ENCODE data around the gene CCDC122.
"Not testable (repeated sequence)": the region's sequence is repeated elsewhere in the genome, so short reads cannot be mapped to it uniquely, and the experiment has no call there.

The CCDC122 gene

GRCh38 chr13:43876366-43876765, 3.2 kb downstream of the CCDC122 start:
- DNase-seq: no peak

GRCh38 chr13:43874504-43875092, 4.9 kb downstream of the CCDC122 start:
- peak; percentile 21 for DNase-seq

GRCh38 chr13:43872181-43872580, 7.4 kb downstream of the CCDC122 start:
- no peak for DNase-seq

GRCh38 chr13:43865892-43866291, 13.6 kb downstream of the CCDC122 start:
- DNase-seq: no peak

DNA sequence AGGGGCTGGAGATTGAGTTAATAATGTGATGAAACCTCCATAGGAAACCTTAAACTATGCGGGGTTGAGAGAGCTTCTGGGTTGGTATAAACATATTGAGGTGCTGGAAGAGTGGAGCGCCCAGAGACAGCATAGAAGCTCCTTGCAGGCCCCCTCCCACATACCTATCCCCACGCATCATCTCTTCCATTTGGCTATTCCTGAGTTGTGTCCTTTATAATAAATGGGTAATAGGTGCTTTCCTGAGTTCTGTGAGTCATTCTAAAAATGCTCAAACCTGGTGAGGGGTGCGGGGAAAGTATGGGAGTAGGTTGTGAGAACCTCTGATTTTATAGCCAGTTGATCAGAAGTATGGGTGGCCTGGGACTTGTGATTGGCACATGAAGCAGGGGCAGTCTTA, 14.6 kb downstream of the CCDC122 start:
- DNase-seq: no peak

GRCh38 chr13:43861863-43862262, 17.7 kb downstream of the CCDC122 start:
- no peak for DNase-seq

DNA sequence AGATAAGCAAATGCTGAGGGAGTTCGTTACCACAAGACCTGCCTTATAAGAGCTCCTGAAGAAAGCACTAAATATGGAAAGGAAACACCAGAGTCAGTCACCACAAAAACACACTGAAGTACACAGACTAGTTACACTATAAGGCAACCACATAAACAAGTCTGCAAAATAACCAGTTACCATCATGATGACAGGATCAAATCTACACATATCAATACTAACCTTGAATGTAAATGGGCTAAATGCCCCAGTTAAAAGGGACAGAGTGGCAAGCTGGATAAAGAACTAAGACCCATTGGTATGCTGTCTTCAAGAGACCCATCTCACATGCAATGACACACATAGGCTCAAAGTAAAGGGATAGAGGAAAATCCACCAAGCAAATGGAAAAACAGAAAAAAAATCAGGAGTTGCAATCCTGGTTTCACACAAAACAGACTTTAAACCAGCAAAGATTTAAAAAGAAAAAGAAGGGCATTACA, 26.6 kb downstream of the CCDC122 start:
- no peak for DNase-seq

DNA sequence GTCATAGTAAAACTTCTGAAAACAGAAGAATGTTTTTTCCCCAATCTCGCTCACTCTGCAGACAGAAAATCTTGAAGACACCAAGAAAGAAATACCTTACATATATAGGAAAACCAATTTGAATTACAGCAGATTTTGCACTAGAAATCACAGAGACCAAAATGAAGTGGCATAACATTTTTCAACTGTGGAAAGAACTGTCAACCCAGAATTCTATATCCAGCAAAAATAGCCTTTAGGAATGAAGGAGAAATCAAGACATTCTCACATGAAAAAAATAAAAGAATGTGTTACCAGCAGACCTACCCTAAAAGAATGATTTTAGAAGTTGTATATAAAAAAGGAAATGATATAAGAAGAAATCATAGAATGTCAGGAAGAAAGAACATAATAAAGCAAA, 28.7 kb downstream of the CCDC122 start:
- DNase-seq: no peak

DNA sequence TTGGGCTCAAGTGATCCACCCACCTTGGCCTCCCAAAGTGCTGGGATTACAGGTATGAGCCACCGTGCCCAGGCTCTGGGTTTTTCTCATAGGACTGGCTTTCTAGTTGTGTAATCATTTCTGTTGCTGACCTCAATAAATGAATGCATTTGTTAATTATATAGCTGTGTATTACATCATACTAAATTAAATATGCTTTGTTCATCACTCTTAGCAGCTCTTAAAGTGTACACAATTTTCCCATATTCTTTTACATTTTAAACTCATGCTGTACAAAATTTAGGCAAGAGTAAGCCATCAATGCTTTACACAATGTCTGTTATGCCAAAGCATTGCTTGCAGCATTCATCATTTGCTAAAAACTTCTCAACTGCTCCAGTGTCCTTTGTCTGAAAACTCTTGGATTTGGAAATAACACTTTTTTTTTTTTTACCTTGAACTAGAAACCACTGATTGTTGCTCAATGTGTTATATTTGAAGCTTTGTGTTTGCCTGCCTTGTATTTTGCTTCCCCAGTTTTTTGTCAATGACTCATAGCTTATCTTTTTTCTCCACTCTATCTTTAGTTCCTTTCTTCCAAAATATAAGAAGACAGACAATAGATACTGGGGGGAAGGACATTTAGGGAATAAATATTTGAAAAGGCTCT, 31.4 kb downstream of the CCDC122 start:
- DNase-seq: no peak

- DNase-seq: no peak
Observed at GRCh38 chr13:43846496-43847158, 32.9 kb downstream of the CCDC122 start.

DNA sequence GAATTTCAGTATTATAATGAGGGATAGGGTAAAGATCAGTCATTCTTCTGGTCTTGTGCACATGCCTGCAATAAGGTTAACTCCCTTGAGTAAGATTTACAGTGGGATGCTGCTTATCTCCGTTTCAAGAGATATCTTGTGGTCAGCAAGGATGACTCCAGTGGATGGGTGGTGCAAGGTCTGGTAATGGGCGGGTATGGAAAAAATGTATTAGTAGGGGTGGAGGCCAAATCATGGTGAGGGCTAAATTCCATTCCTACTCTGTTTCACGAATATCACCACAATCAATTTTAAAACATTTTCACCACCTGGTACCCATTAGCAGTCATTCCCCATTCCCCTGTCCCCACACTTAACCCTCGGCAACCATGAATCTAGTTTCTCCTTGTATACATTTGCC, 40.6 kb downstream of the CCDC122 start:
- no peak for DNase-seq

DNA sequence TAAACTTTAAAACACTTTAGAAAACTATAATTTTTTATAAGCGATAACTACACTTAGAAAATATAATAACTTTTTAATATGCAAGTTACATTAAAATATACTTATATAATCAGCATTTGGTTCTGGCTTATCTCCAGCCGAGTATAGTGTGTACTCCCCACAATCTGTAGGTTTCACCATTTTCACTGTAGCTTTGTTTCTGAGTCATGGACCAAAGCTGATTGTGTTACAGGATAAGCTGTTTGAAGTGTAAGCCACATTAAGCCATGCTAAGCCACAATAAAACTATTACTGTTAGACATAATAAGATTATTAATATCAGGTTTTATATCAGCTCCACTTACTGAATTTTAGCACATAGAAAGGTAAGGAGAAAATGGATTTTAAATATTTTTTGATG, 43.8 kb downstream of the CCDC122 start:
- no peak for DNase-seq

DNA sequence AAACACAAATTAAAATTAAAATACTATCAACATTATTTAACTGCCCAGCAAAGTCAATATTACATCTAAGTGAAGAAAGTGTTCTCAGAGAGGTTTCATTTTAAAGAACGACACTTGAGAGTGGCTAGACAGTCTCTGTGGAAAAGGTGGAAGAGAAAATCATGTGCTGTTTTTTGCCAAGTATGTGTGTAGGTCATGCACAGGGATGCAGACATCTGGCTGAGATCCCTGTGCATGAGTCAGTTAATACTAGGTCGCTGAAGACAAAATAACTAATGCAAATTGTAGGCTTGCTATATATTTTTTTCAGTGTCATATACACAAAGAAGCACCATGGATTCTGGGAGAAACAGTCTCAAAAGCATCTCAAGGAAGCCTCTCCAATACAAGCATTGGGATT, 48.5 kb downstream of the CCDC122 start:
- no peak for DNase-seq

- DNase-seq: no peak
Observed at GRCh38 chr13:43830497-43830881, 49.1 kb downstream of the CCDC122 start.

DNA sequence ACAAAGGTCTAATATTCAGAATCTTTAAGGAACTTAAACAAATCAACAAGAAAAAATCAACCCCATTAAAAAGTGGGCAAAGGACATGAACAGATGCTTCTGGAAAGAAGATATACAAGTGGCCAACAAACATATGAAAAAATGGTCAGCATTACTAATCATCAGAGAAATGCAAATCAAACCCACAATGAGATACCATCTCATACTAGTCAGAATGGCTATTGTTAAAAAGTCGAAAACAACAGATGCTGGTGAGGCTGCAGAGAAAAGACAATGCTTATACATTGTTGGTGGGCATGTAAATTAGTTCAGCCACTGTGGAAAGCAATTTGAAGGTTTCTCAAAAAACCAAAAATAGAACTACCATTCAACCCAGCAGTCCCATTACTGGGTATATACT, 54.9 kb downstream of the CCDC122 start:
- DNase-seq: not testable (repeated sequence)

- no peak for DNase-seq
Observed at GRCh38 chr13:43822969-43823368, 56.6 kb downstream of the CCDC122 start.

DNA sequence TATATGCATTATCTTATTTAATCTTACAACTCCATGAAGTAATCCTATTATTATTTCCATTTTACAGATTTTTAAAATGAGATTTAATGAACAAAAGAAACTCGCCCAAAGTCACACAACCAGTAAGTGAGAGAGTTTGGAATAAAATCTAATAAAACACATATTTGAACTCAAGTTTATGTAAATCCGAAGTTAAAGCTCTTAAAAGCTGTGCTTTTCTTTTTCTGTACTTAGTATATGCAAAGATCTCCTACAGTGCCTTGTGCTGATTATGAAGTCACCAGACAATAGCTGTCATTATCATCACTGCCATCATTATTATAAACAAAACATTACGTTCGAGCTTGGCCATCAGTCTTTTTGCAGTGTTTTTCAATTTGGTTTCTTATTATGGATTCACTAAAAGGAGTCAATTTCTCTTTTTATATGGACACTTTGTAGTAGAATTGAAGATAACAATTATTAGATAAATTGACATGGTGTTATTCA, 63.1 kb downstream of the CCDC122 start:
- no peak for DNase-seq

DNA sequence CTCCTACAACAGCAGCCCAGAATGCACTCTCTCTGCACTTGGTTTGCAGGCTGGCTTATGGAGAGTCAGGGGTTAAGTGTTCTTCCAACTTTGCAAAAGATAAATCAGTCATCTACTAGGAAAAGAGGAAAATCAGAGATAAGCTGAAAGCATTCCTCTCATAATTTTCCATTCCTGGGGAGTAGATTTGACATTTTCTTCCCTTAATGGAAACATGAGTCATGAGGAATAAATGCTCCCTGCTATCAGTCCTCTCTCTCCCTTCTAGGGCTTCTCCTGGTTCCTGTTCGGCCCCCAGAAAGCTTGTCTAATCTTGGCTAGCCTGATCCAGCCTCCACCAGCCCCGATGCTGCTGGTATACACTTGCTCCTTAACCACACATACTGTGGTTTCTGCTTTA, 64.3 kb downstream of the CCDC122 start:
- no peak for DNase-seq

- no peak for DNase-seq
Observed at GRCh38 chr13:43808676-43809075, 70.9 kb downstream of the CCDC122 start.

DNA sequence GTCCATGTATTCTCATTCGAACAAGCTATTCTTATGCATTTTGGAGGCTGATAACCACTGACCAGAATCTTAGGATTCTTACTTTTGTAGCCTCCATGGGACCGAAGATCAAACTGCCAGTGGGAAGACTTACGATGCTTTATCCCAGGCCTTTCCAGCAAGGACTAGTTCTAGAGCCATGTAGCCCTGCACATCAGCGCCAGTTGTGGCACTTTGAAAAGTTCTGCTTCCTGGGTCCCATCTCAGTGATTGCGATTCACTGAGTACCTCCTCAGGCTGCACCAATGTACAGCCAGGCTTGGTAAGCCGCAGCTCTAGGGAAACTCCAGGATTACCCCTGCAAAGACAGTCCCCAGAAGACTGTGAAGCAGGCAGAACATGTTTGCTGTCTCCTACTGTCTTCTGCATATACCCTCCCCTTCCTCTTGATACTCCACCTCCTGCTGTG, 73.8 kb downstream of the CCDC122 start:
- DNase-seq: no peak

DNA sequence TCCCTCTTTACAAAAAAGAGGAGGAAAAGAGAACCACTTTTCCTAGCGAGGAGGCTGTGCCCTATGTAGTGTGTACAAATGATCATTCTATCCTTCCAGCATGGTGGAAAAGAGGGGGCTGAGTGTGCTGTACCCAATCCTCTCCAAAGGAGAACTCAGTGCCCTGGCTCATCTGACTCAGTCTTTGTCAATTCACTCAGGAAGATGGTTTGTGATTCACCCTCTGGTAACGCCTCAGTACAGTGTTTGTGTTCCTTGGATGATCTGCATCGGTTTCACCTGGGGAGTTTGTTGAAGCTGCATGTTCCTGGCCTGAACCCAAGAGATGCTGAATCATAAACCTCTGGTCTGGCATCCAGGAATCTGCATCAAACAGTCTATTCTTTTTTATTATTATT, 74.5 kb downstream of the CCDC122 start:
- no peak for DNase-seq

GRCh38 chr13:43804461-43805070, 75.0 kb downstream of the CCDC122 start:
- peak; percentile 65 for DNase-seq

- DNase-seq: no peak
Observed at GRCh38 chr13:43802511-43802910, 77.0 kb downstream of the CCDC122 start.

- no peak for DNase-seq
Observed at GRCh38 chr13:43800828-43801227, 78.7 kb downstream of the CCDC122 start.

Data from CD4-positive, alpha-beta T cell treated with Interleukin-17A for 1 hour (primary cell).